Measurements from ENCODE around the gene DOP1A. TPM values are rescaled to one million over a fixed set of nuclear protein-coding genes. Genes with fewer than 3 reads are reported as not detected.

DOP1A gene
- total and polyA plus RNA-seq, 4 donors: 3.5 to 32.0 (median 9.6) TPM

- TF ChIP-seq REST (IDR thresholded peaks at IDR 0.05) (no peak), NR2F2 (IDR thresholded peaks at IDR 0.05) (no peak), ZBTB33 (IDR thresholded peaks at IDR 0.05) (no peak), RAD21 (IDR thresholded peaks at IDR 0.05) (no peak), FOXA1 (IDR thresholded peaks at IDR 0.05) (no peak), EGR1 (IDR thresholded peaks at IDR 0.05; ENCODE audit: low read depth in 2 of 2) (no peak), ATF3 (IDR thresholded peaks at IDR 0.05) (no peak), HNF4A (conservative IDR thresholded peaks at IDR 0.05) (no peak)
- H3K4me3 ChIP-seq (ENCODE audit: low read depth in 1 of 3, low read length in 3 of 3): no peak overlapping the region
- peaks cover 0 to 4% (median 0%) of the 10 kb centered on the region in 4 donors for H3K36me3 ChIP-seq (ENCODE audit: control insufficient read depth in 4 of 4, insufficient read depth in 3 of 4, low read depth in 1 of 4, low read length in 3 of 4)
- H3K9me3 ChIP-seq (ENCODE audit: control insufficient read depth in 4 of 4, low read length in 3 of 4): no peaks in the 10 kb centered on the region
- H3K9ac ChIP-seq (ENCODE audit: low read depth in 1 of 2, low read length in 2 of 2): no peak overlapping the region
- WGBS: 67% methylated on average over 5 of the region's 5 CpGs
- DNase-seq (ENCODE audit: low spot score): no peak
- H3K27ac ChIP-seq (ENCODE audit: low read depth in 1 of 2, low read length in 2 of 2): no peak overlapping the region
- H3K27me3 ChIP-seq (ENCODE audit: control insufficient read depth in 4 of 4, insufficient read depth in 4 of 4, low read length in 3 of 4): no peaks in the 10 kb centered on the region
- H3K4me1 ChIP-seq (ENCODE audit: control insufficient read depth in 4 of 4, insufficient read depth in 4 of 4, low read length in 3 of 4): no peaks in the 10 kb centered on the region
These were observed 15.9 kb upstream of the DOP1A start for GRCh38 chr6:83051377-83052172.

GRCh38 chr6:83053678-83054077 is 13.8 kb upstream of the DOP1A start:
- peaks cover 0 to 4% (median under 1%) of the 10 kb centered on the region in 4 donors for H3K36me3 ChIP-seq (ENCODE audit: control insufficient read depth in 4 of 4, insufficient read depth in 3 of 4, low read depth in 1 of 4, low read length in 3 of 4)
- TF ChIP-seq YY1 (IDR thresholded peaks at IDR 0.05): no peak
- TF ChIP-seq GABPA (IDR thresholded peaks at IDR 0.05 in 1 of 2, conservative IDR thresholded peaks at IDR 0.05 in 1 of 2): no peak
- TF ChIP-seq JUND (IDR thresholded peaks at IDR 0.05): no peak
- no peak for TF ChIP-seq FOXA2 (IDR thresholded peaks at IDR 0.05)
- H3K4me3 ChIP-seq (ENCODE audit: low read depth in 1 of 3, low read length in 3 of 3): no peak overlapping the region
- 92% methylated on average over 3 of the region's 3 CpGs for whole genome bisulfite sequencing
- no peaks in the 10 kb centered on the region for H3K4me1 ChIP-seq (ENCODE audit: control insufficient read depth in 4 of 4, insufficient read depth in 4 of 4, low read length in 3 of 4)
- DNase-seq (ENCODE audit: low spot score): no peak
- no peak overlapping the region for H3K27ac ChIP-seq (ENCODE audit: low read depth in 1 of 2, low read length in 2 of 2)
- no peaks in the 10 kb centered on the region for H3K27me3 ChIP-seq (ENCODE audit: control insufficient read depth in 4 of 4, insufficient read depth in 4 of 4, low read length in 3 of 4)
- no peak overlapping the region for H3K9ac ChIP-seq (ENCODE audit: low read depth in 1 of 2, low read length in 2 of 2)
- no peaks in the 10 kb centered on the region for H3K9me3 ChIP-seq (ENCODE audit: control insufficient read depth in 4 of 4, low read length in 3 of 4)
